A673 (cell line): ENCODE measurements around the gene CDK17.

Experiments used
- CTCF ChIP-seq: fragments of 300-800, 200-600 bp; sonication (generic); conservative IDR thresholded peaks from 2 replicates; pipeline ENCODE4 v1.5.1; 2017; ENCODE audit warnings: low read depth, mild to moderate bottlenecking, antibody characterized with exemption, low read length, moderate library complexity, mixed read lengths
- EZH2 ChIP-seq: fragments of 200-600 bp; sonication (generic); IDR thresholded peaks from 2 replicates; pipeline ENCODE4 v1.6.1; 2017; ENCODE audit warnings: borderline replicate concordance, low read depth, mild to moderate bottlenecking, mixed read lengths, antibody characterized with exemption, low read length; ENCODE audit not compliant: poor library complexity, severe bottlenecking

- TF ChIP-seq EZH2 (no peak), CTCF (no peak)
These were observed 33.9 kb upstream of the CDK17 start for GRCh38 chr12:96434107-96434506.
